ENCODE data around the gene NHS. TPM values are rescaled to one million over a fixed set of nuclear protein-coding genes. Genes with fewer than 3 reads are reported as not detected.

The NHS gene
- total RNA-seq, 1 donor from 2014 or later = 7.3 TPM

DNA sequence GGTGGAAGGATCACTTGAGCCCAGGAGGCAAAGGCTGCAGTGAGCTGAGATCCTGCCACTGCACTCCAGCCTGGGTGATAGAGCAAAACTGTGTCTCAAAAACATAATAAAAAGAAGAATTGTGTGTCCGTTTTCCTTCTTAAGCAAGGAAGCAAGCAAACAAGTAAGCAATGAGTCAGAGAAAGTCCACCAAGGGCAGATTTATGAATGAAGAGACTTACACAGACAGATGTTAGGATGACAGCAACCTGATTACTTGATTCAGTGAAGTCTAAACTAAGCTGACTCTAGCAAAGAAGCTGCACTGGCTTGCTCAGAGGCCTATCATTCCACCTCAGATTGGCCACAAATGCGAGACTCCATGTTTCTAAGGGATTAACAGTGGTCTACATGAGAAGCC is 328.2 kb downstream of the NHS start:
- Mint-ChIP-seq H3K27me3 (no peaks in the 10 kb centered on the region), H3K4me1 (no peaks in the 10 kb centered on the region), H3K27ac (no peak overlapping the region), H3K36me3 (ENCODE audit: low read depth) (no peaks in the 10 kb centered on the region), H3K4me3 (no peak overlapping the region), H3K9me3 (no peaks in the 10 kb centered on the region)
- intact Hi-C loops (cut with micrococcal nuclease) = no loop called here
- DNase-seq = no peak

DNA sequence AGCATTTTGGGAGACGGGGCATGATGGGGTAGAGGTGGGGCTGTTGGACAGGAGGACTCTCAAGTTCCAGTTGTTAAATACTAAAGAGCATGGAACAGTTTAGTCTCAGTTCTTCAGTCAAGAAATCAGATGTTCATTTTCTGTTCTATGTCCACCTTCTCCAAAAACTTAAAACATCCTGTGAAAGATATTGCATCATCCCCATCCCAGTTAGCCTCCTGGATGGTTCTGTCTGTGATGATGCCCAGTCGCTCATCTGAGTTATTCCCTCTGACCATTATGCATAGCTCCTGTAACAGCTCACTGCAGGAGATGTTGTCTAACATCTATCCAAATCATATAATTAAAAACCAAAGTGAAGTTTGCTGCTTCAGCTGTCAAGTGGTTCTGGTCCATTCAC is 330.2 kb downstream of the NHS start:
- Mint-ChIP-seq H3K4me1 (no peaks in the 10 kb centered on the region), H3K27me3 (no peaks in the 10 kb centered on the region), H3K9me3 (no peaks in the 10 kb centered on the region), H3K4me3 (no peak overlapping the region), H3K36me3 (ENCODE audit: low read depth) (no peaks in the 10 kb centered on the region), H3K27ac (no peak overlapping the region)
- no peak for DNase-seq
- intact Hi-C loops (cut with micrococcal nuclease) = no loop called here

DNA sequence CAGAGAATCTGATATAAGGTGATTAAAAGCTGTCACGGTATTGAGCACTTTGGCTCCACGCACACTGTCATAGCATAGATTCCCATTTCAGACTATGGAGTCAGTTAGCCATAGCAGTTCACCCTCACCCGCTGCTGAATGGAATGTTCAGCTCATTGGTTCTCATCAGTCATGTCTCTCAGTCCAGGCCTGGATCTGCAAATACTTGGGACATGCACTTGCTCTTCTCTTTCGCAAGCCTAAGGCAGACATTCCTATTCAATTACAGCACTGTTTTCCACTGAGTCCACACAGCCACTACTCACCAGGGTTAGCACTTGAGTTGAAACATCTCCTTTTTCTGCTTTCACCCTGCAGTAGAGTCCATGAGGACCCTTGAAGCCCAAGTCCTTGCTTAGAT is 331.7 kb downstream of the NHS start:
- no peak overlapping the region for H3K4me3 Mint-ChIP-seq
- no peaks in the 10 kb centered on the region for H3K9me3 Mint-ChIP-seq
- intact Hi-C loops (cut with micrococcal nuclease) = no loop called here
- DNase-seq = no peak
- H3K36me3 Mint-ChIP-seq (ENCODE audit: low read depth) = no peaks in the 10 kb centered on the region
- H3K27ac Mint-ChIP-seq = no peak overlapping the region
- no peaks in the 10 kb centered on the region for H3K4me1 Mint-ChIP-seq
- no peaks in the 10 kb centered on the region for H3K27me3 Mint-ChIP-seq

DNA sequence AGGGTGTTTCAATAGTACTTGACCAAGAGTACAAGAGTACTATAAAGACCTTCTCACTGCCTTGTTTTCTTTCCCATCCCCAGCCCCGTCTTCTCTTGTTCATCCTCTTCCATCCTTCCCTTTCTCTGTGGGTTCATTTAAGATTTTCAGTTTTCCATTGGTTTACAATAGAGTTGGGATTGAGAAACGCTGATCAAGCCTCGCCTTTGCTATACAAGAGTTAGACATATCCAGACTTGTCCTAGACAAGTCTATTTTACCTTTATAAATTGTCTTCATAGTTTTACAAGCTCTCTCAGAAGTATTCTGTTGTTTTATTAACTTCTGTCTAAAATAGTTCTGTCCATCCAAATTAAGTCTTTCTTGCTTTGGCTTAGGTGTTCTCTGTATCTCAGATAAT is 332.7 kb downstream of the NHS start:
- Mint-ChIP-seq H3K4me1 (no peaks in the 10 kb centered on the region), H3K36me3 (ENCODE audit: low read depth) (no peaks in the 10 kb centered on the region), H3K4me3 (no peak overlapping the region), H3K27me3 (no peaks in the 10 kb centered on the region), H3K9me3 (no peaks in the 10 kb centered on the region), H3K27ac (no peak overlapping the region)
- intact Hi-C loops (cut with micrococcal nuclease) = no loop called here
- DNase-seq = no peak

DNA sequence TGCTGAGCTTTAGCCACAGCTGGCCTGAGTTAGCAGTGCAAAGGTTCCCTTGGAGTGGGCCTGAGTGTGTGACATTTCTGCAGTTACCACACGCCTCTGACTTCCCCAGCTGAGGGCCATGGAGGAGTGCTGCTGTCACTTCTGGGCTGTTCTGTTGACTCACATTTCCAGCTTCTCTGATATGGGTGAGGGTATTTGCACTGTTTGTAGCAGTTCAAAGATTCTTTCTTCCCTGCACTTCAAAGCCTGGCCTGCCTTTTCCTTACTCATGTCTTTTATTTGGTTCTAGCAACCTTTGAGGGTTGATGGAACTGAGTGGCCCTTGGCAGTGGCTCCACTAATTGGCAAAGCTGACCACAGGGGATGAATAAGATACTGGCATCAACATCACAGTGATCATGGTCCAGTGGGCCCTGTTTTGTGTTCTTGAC is 335.9 kb downstream of the NHS start:
- no peak for DNase-seq
- H3K9me3 Mint-ChIP-seq = no peaks in the 10 kb centered on the region
- intact Hi-C loops (cut with micrococcal nuclease) = no loop called here
- no peaks in the 10 kb centered on the region for H3K27me3 Mint-ChIP-seq
- H3K4me1 Mint-ChIP-seq = no peaks in the 10 kb centered on the region
- no peaks in the 10 kb centered on the region for H3K36me3 Mint-ChIP-seq (ENCODE audit: low read depth)
- no peak overlapping the region for H3K27ac Mint-ChIP-seq
- H3K4me3 Mint-ChIP-seq = no peak overlapping the region

DNA sequence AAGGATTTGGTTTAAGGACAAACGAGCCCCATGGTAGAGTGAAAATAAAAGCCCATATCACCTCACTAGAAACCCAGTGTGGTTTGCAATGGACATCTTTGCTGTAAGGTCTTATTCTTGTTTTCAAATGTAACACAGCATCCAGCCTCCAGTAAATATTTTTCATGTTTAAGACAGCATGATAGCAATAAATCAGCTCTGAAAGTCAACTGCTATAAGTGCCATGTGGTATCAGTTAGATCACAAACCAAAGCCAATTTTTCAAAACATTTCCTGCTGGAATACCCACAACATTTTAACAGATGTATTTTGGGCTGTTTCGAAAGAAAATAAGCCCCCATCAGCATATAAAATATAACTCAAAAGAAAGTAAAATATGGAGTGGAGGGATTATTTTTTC is 338.3 kb downstream of the NHS start:
- no peak overlapping the region for H3K4me3 Mint-ChIP-seq
- no peak for DNase-seq
- no peaks in the 10 kb centered on the region for H3K9me3 Mint-ChIP-seq
- intact Hi-C loops (cut with micrococcal nuclease) = no loop called here
- no peaks in the 10 kb centered on the region for H3K36me3 Mint-ChIP-seq (ENCODE audit: low read depth)
- H3K4me1 Mint-ChIP-seq = no peaks in the 10 kb centered on the region
- H3K27me3 Mint-ChIP-seq = no peaks in the 10 kb centered on the region
- no peak overlapping the region for H3K27ac Mint-ChIP-seq

DNA sequence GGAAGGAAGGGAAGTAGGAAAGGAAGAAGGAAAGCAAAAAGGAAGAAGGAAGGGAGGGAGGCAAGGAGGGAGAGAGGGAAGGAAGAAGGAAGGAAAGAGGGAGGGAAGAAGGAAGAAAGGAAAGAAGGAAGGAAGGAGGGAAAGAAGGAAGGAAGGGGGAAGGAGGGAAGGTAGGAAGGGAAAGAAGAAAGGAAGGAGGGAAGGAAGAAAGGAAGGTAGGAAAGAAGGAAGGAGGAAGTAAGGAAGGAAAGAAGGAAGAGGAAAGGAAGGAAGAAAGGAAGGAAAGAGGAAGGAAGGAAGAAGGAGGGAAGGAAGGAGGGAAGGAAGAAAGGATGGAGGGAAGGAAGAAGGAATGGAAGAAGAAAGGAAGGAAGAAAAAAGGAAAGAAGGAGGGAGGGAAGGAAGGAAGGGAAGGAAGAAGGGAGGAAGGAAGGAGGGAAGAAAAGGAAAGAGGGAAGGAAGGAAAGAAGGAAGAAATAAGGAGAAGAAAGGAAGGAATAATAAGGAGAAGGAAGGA is 343.7 kb downstream of the NHS start:
- no peak for DNase-seq
- H3K36me3 Mint-ChIP-seq (ENCODE audit: low read depth) = peaks cover 3% of the 10 kb centered on the region
- no peaks in the 10 kb centered on the region for H3K4me1 Mint-ChIP-seq
- intact Hi-C loops (cut with micrococcal nuclease) = no loop called here
- no peak overlapping the region for H3K27ac Mint-ChIP-seq
- H3K27me3 Mint-ChIP-seq = peaks cover 3% of the 10 kb centered on the region
- no peak overlapping the region for H3K4me3 Mint-ChIP-seq
- H3K9me3 Mint-ChIP-seq = no peaks in the 10 kb centered on the region

DNA sequence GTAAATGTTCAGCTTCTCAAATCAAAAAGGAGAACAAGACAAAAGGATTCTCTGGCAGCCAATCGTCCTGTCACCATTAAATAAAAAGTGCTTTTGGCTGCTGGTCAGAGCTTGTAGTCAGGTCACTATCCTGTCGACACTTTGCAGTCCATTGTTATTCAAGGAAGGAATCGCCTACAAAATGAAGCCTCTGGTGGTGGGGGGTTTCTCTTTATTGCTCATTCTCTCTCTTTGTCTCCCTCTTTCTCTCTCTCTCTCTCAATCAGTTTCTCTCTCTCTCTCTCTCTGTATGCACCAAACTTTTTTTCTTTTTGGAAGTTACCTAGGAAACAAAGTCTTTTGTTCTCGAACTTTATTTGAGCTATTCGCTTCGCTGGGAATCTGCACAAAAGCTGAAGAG is 344.7 kb downstream of the NHS start:
- H3K9me3 Mint-ChIP-seq = no peaks in the 10 kb centered on the region
- intact Hi-C loops (cut with micrococcal nuclease) = no loop called here
- no peaks in the 10 kb centered on the region for H3K4me1 Mint-ChIP-seq
- H3K36me3 Mint-ChIP-seq (ENCODE audit: low read depth) = peaks cover 3% of the 10 kb centered on the region
- H3K4me3 Mint-ChIP-seq = no peak overlapping the region
- no peak overlapping the region for H3K27ac Mint-ChIP-seq
- H3K27me3 Mint-ChIP-seq = peaks cover 3% of the 10 kb centered on the region
- no peak for DNase-seq

DNA sequence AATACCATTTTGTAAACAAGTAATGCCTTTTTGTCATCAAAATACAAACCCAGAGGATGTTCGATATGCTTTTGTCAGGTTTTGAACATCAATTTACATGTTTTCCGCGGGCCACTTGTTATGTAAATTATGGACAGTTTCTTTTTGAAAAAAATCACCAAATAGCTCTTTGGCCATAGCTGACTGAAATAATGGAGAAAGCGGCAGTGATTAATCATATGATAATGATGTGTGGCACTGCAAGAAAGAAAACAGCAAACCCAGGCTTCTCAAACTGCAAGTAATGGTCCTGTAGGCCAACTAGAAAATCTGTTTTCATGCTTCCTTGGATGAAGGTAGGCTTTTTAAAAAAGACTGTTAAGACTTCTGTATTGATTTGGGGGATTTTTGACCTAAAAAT is 346.7 kb downstream of the NHS start:
- no peak for DNase-seq
- Mint-ChIP-seq H3K27ac (no peak overlapping the region), H3K9me3 (no peaks in the 10 kb centered on the region), H3K36me3 (ENCODE audit: low read depth) (peaks cover 3% of the 10 kb centered on the region), H3K27me3 (peaks cover 3% of the 10 kb centered on the region), H3K4me3 (no peak overlapping the region), H3K4me1 (no peaks in the 10 kb centered on the region)
- intact Hi-C loops (cut with micrococcal nuclease) = no loop called here

DNA sequence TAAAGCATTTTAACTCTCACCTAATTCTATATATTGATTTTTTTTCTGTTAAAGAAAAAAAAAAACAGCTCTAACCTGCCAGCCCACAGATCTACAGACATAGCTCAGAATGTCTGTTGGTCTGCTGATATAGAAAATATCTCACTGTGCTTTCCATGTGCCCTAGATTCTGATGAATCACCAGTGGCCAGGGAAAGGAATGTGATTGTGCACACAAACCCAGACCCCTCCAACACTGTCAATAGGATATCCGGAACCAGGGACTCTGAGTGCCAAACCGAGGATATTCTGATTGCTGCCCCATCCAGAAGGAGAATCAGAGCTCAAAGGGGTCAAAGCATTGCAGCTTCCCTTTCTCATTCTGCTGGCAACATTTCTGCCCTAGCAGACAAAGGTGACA is 350.2 kb downstream of the NHS start:
- H3K4me1 Mint-ChIP-seq = no peaks in the 10 kb centered on the region
- no peak for DNase-seq
- no peak overlapping the region for H3K27ac Mint-ChIP-seq
- no peak overlapping the region for H3K4me3 Mint-ChIP-seq
- intact Hi-C loops (cut with micrococcal nuclease) = no loop called here
- H3K27me3 Mint-ChIP-seq = no peaks in the 10 kb centered on the region
- peaks cover 11% of the 10 kb centered on the region for H3K36me3 Mint-ChIP-seq (ENCODE audit: low read depth)
- H3K9me3 Mint-ChIP-seq = no peaks in the 10 kb centered on the region

DNA sequence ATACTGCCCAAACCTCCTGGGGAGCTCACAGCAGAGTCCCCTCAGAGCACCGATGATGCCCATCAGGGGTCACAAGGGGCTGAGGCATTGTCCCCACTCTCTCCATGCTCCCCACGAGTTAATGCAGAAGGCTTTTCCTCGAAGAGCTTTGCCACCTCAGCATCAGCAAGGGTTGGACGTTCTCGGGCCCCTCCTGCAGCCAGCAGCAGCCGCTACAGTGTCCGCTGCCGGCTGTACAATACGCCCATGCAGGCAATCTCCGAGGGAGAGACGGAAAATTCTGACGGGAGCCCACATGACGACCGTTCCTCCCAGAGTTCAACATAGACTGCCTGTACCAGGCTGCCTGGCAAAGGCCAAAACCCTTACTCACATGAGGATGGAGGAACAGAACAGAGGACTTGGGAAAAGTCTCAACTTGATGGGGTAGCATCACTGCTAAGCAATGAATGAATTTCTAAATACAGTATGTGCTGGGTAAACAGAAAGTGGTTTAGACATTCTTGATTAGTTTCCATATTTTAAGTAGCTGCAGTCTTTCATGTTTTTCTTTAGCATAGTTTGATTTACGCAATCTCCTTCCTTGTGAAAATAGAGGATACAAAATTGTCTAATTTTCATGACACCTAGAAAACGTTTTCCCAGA is 357.3 kb downstream of the NHS start:
- Mint-ChIP-seq H3K4me3 (no peak overlapping the region), H3K27ac (no peak overlapping the region), H3K36me3 (ENCODE audit: low read depth) (peaks cover 4% of the 10 kb centered on the region), H3K27me3 (peaks cover 7% of the 10 kb centered on the region), H3K9me3 (no peaks in the 10 kb centered on the region), H3K4me1 (no peaks in the 10 kb centered on the region)
- DNase-seq = no peak
- intact Hi-C loops (cut with micrococcal nuclease) = no loop called here

DNA sequence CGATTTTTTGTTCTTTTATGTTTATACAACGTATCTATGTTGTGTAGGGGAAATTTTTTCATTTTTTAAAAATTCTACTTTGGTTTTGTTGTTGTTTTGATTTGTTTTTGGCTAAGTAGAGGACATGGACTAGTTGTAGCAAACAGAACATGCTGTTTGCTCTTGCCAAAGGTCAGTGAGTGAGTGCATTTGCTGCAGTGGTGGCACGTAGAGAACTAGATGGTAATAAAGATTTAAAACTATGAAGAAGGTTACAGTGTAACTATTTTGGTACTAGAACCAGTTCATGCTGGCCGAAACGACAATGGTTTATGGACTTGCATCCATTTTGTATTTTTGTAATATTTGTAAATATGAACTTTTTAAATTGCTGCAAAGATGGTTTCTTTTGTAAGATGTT is 360.4 kb downstream of the NHS start:
- H3K4me1 Mint-ChIP-seq = peaks cover 16% of the 10 kb centered on the region
- intact Hi-C loops (cut with micrococcal nuclease) = loop anchor here (5.0 kb wide), 1 partner anchor 1607 kb away; the partner anchor contains the start of gene PDHA1
- no peaks in the 10 kb centered on the region for H3K9me3 Mint-ChIP-seq
- H3K4me3 Mint-ChIP-seq = no peak overlapping the region
- DNase-seq = no peak
- no peaks in the 10 kb centered on the region for H3K36me3 Mint-ChIP-seq (ENCODE audit: low read depth)
- no peak overlapping the region for H3K27ac Mint-ChIP-seq
- H3K27me3 Mint-ChIP-seq = peaks cover 21% of the 10 kb centered on the region

DNA sequence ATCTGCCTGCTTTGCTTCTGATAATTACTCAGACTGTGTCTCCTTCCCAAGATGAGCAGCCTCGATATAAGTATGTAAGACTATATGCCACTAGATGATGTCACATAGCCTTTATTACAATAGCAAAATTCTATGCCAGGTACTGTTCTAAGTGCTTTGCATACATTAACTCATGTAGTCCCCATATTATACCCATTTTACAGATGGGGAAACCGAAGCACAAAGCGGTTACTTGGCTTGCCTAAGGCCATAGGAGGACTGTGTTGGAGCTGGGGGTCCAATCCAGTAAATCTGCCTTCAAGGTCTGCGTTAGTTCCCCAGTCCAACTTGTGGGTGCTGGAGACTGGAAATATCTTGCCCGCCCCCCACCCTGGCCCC is 361.5 kb downstream of the NHS start:
- H3K27me3 Mint-ChIP-seq = peaks cover 26% of the 10 kb centered on the region
- H3K4me3 Mint-ChIP-seq = peak overlapping the region; percentile 80
- H3K4me1 Mint-ChIP-seq = peaks cover 16% of the 10 kb centered on the region
- intact Hi-C loops (cut with micrococcal nuclease) = loop anchor here (5.0 kb wide), 1 partner anchor 1606 kb away; the partner anchor contains the start of gene PDHA1
- no peak overlapping the region for H3K27ac Mint-ChIP-seq
- no peaks in the 10 kb centered on the region for H3K36me3 Mint-ChIP-seq (ENCODE audit: low read depth)
- DNase-seq = no peak
- H3K9me3 Mint-ChIP-seq = no peaks in the 10 kb centered on the region

DNA sequence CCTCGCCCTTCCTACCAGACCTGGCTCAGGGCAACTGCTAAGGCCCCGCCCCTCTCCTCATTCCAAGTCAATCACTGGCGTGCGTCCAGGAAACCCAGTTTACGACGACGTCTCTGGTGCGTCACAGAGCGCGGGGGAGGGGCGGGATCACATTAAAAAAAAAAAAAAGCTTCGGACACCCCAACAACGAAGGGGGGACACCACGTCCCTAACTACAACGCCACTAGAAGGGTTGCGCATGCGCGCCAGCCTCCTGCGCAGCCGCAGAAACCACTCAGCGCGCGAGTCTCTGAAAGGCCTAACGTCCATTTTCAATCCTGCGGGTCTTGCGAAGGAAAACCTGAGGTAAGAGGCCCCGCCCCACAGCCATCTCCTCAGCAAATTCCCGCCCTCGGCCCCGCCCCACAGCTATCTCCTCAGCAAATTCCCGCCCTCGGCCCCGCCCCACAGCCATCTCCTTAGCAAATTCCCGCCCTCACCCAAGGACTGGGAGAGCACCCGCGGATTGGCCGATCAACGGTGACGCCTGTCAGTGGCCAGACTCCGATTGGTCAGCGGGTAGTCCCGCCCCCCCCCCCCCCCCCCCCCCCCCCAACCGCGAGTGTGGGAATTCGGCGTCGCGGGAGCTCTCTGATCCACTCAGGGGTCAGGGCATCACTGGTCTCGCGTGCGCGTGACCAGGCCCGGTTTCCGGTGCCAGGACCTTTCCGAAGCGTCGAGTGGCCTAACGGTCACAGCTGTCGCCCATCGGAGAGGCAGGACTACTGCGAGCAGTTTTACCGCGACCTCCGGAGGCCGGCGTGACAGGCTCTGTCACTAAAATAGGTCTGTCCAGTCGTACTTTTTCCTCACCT is 362.1 kb downstream of the NHS start, which contains the start of gene SCML1:
Gene SCML1 (plus strand): TSS at position 638 of the 854 bp plus-strand sequence. CDS start 6,694 bp downstream, outside the sequence.
- H3K27ac Mint-ChIP-seq = peak within 1 kb of the TSS; percentile 76
- peak; percentile 94 for DNase-seq
- H3K27me3 Mint-ChIP-seq = peaks cover 28% of the 10 kb centered on the region
- H3K4me1 Mint-ChIP-seq = peaks cover 16% of the 10 kb centered on the region
- no peaks in the 10 kb centered on the region for H3K9me3 Mint-ChIP-seq
- intact Hi-C loops (cut with micrococcal nuclease) = loop anchor here (5.0 kb wide), 1 partner anchor 1605 kb away; the partner anchor contains the start of gene PDHA1
- H3K36me3 Mint-ChIP-seq (ENCODE audit: low read depth) = no peaks in the 10 kb centered on the region
- peak within 1 kb of the TSS; percentile 85 for H3K4me3 Mint-ChIP-seq
